HL-60/S4 treated with phorbol 12-myristate 13-acetate at 8.2 ng/mL for 4 days and 3 days (cell line): ENCODE measurements around the gene RNPS1.

Experiments
- in situ Hi-C: fragments of 300-500 bp; cut with MboI; formaldehyde crosslinking; loops from 2 replicates; pipeline ENCODE4 v1.15.0; 2022; ENCODE audit warnings: low sequenced_read_pairs

Gene RNPS1

DNA sequence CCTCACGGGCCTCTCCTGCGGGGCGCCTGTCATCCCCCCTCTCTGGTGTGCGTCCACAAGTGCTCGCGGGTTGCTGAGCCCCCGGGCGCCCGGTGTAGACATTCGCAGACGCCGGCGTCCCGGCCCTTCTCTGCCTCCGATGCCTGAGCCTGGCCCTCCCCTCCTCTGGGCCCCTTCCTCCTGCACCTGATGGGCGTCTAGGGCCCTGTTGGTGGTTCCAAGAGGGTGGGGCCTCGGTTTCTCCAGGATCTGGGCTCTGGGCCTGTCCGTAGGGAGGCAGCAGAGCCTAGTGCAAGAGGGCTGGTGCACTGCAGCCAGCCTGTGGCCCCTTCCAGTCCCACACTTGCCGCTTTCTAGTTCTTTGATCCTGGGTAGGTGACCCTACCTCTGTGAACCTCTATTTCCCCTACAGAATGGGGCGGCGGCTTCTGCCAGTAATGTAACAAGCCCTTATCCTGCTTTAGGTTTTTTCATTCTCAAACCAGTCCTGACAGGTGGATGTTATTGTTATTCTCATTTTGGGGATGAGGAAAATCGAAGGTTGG, 43.9 kb downstream of the RNPS1 start:
- in situ Hi-C loops: no loop called here

DNA sequence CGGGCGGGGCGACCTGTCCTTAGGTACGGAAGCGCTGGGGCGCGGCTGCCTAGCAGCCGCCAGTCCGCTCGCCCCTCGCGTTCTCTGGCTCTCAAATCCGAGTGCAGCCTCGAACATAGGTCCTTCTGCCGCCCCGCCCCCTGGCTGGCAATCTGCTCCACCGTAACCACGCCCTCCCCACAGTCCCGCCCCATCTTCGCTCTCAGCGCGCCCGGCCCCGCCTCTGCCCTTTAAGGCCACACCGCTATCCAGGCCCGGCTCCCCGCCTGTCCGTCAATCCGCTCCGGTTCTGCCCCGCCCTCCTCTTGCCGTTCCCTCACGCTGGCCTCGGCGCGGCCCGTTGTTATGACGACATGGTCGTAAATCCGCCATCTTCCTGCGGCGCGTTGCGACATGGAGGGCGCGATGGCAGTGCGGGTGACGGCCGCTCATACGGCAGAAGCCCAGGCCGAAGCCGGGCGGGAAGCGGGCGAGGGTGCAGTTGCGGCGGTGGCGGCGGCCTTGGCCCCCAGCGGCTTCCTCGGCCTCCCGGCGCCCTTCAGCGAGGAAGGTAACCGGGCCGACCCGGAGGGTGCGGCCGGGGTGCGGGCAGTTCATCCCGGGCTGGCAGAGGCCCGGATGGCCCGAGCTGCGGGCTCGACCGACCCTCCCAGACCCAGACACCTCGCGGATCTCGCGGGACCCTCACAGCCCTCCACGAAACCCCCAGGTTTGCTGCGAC, 44.5 kb downstream of the RNPS1 start, which contains the start of gene E4F1:
Gene E4F1, plus strand, starts transcription at position 371 of the 721 bp plus-strand sequence. Its CDS starts 23 bp downstream, at position 394.
- in situ Hi-C loops: no loop called here

DNA sequence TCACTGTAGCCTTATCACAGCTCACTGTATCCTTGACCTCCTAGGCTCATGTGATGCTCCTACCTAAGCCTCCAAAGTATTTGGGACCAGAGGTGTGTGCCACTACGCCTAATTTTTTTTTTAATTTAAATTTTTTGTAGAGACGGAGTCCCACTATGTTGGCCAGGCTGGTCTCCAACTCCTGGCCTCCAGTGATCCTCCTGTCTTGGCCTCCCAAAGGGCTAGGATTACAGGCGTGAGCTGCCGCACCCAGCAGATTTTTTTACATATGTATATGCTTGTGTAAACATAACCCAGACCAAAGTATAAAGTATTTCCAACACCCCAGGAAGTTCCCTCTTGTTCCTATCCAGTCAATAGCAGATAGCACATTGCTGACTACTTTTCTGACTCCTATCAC, 51.6 kb downstream of the RNPS1 start:
- in situ Hi-C loops: no loop called here

DNA sequence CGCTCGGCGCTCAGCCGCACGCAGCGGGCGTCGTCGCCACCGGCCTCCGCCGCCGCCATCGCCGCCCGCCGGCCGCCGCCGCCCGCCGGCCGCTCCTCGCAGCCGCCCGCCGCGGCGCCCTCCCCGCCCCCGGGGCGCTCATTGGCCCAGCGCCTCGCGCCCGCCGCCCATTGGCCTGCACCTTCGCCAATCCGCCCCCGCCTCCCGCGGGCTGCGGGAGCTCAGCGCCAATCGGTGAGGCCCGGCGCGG, 53.3 kb downstream of the RNPS1 start, which contains the start of gene PGP:
Gene PGP, minus strand, starts transcription at position 122 of the 250 bp plus-strand sequence. Its CDS starts 63 bp downstream, at position 59.
- in situ Hi-C loops: no loop called here

DNA sequence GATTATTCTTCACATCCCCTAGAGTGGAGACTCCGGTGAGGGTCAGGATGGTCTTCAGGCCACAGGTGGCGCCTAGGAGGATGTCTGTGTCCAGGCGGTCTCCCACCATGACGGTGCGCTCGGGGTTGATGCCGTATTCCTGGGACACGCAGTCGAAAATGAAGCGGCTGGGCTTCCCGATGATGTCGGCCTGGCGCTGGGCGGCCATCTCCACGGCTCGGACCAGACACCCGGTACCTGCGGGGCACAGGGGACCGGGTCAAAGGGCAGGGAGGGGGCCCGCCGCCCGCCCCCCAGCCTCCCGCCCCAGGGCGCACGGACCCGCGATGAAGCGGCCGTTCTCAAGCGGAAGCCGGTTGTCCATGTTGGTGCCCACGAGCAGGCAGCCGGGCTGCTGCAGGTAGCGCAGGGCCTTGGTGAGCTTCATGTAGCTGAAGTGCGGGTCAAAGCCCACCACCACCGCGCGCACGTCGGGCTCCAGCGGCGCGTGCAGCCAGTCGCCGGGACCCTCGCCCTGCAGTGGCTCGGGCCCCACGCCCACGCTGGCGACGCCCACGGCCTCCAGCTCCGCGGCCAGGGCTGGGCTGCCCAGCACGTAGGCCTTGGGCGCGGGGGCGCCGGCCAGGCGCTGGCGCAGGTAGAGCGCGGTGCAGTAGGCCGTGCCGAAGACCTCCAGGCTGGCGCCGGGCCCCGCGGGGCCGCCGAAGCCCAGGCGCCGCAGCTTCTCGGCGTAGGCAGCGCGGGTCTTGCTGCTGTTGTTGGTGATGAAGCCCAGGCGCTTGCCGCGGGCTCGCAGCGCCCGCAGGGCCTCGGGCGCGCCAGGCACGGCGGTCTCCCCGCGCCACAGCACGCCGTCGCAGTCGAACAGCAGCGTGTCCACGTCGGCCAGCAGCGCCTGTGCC, 53.9 kb downstream of the RNPS1 start:
- in situ Hi-C loops: no loop called here

DNA sequence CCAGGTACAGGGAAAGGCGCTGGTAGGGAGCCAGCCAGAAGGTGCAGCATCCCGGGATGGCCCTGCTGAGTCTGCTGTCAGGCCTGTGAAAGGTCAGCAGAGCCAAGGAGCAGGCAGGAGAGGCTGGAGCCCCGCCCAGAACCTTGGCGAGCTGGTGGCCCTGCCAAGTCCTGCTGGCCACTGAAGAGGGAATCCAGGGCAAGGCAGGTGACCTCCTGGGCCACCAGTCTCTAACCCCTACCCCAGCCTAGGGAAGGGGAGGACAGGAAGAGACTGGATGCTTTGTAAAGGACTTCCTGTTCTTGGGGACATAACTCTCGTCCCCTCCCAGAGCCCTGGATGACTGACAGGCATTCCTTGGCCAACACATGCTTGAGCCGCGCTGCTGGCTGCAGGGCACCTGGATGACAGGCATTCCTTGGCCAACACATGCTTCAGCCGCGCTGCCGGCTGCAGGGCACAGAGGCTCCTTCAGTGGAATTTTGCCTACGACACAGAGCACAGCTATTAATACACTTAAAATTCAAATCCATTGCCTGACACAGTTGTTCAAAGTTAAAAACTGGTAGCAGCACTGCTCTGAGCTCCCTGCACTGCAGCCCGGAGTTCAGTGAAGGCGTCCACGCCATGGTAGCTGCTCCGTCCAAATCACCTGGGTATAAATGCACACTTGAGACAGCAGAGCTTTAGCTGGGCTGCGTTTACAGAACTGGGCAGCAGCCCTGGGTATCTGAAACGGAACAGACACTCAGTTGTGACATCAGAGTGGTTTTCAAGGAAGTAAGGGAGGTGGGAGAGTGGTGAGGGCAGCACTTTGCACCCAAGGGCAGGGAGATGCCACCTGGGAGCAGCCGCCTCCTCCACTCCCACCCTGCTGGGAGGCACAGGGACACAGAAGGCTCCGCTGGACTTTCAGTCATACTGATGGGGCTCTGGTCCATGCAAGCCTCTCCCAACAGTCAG, 55.3 kb downstream of the RNPS1 start:
- in situ Hi-C loops: no loop called here

DNA sequence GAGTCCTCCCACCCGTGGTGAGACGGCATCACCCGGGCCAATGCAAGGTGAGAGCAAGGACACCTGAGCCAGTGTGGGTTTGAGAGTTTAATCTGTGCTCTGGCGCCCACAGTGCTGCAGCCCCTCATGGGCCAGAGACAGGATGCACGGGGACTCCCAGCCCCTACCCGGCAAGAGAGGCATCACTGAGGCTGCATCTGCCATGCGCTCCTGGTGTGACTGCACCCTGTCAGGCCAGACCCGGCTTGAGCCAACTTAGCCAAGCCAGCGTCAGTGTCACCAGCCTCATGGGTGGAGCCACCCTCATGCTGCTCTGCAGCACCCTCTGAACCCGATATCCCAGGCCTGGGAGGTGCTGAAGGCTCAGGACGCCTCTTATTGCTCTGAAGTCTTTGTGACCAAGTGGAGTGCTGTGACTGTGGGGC, 56.0 kb downstream of the RNPS1 start:
- in situ Hi-C loops: no loop called here

DNA sequence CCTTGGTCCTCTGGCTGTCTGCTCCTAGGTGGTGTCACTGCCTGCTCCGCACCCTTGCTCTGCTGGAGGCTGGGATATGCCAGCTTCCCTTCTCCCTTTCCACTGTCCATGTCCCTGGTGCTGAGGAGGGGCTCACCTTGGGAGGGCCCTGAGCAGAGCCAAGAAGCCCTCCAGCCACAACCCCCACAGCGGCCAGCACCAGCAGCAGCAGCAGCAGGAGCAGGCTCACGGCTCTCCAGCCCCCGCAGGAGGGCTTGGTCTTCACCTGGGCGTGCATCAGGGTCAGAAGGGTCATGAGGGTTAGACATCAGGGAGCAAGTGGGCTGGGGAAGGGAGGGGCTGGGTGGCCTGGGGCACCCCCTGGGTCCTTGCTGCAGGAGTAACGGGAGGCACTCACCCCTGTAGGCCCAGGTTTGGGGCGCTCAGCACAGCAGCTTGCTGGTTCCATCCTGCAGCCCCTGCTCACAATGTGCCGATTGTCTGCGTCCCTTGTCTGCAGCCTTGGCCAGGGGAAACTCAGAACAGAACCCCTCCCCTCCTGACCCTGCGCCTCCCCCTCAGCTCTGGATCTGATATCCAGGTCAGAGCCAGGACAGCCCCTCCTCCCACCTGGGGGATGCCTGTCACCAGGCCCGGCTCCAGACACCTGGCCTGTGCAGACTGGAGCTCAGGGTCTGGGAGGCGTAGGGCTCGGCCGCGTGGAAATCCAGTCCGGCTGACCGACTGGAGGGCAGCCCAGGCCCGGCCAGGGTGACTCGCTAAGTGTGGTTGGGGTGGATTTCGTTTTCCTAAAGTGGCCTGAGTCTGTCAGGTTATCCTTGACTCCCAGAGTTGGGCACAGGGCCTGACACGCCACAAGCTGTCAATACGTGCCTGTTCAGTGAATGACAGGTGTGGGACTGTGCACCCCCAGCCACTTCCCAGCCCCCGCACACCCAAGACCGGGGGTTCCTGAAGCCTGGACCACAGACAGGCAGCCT, 57.2 kb downstream of the RNPS1 start, which contains the start of gene BRICD5:
Gene BRICD5, minus strand, starts transcription at position 478 of the 980 bp plus-strand sequence. Its CDS starts 30 bp downstream, at position 448.
- in situ Hi-C loops: no loop called here

DNA sequence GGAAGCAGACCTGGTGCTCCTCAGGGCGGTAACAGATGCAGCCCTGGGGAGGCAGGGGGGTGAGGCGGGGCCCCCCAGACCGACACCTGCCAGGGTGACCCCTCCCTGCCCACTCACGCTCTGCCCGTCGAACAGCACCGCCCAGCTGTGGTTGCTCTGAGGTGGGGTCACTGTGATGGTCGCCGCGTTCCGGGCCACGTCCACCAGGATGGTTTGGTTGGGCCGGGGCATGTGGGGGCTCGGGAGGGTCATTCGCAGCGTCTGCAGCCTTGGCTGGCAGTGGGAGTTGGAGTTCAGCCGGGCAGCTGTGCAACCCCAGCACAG, 58.0 kb downstream of the RNPS1 start:
- in situ Hi-C loops: no loop called here

DNA sequence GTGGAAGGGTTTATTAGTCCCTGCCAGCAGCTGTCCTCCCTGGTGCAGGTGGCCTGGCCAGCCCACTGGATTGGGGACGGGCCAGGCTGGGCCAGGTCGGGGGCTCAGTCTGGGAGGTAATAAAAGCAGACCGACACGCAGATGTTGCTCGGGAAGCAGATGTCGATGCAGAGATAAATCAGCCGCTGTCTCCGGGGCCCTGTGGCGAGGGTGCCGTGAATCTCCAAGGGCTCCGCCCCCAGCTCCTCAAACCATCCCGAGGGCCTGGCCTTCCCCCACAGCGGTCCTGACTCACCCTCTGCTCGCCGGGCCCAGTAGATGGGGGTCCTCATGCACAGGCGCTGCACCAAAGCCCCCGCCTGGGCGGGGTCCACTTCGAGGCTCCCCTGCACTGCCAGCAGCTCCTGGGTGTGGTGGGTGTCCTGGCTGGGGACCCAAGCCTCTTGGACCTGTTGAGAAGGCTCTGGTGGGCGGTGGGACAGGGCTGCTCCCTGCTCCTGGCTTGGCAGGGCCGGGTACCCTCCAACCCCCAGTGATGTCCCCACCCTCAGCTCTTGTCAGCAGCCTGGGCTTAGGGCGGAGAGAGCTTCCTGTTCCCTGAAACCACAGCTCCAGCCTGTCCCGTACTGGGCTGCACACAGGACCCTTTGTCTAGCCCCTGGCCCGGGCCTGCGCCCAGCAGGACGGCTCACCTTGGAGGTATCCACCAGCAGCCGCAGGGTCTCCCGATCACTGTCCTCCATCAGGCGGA, 58.5 kb downstream of the RNPS1 start:
- in situ Hi-C loops: no loop called here

DNA sequence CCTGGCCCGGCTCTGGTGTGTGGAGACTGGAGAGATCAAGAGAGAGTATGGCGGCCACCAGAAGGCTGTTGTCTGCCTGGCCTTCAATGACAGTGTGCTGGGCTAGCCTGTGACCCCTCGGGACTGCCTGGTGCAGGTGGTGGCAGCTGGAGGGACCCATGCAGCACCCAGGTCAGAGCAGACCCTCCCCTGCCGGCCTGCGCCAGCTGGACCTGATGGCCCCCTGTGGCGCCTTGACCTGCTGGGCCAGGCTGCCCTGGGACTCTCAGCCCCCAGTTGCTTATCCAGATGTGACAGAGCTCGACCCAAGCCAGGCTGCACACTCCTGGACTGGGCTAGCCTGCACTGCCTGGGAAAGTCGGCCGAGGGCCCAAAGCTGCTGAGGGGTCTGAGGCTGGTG, 59.2 kb downstream of the RNPS1 start:
- in situ Hi-C loops: no loop called here

DNA sequence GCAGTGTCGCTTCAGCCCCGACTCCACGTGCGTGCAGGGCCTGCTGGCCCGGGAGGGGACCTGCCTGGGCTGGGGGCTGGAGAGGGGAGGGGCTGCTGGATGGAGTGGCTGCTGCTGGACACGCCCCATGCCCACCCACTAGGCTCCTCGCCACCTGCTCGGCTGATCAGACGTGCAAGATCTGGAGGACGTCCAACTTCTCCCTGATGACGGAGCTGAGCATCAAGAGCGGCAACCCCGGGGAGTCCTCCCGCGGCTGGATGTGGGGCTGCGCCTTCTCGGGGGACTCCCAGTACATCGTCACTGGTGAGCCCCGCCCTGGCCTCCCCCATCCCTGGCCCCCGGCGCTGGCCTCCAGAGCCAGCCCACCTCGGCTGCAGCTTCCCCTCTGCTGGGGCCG, 59.6 kb downstream of the RNPS1 start:
- in situ Hi-C loops: no loop called here

DNA sequence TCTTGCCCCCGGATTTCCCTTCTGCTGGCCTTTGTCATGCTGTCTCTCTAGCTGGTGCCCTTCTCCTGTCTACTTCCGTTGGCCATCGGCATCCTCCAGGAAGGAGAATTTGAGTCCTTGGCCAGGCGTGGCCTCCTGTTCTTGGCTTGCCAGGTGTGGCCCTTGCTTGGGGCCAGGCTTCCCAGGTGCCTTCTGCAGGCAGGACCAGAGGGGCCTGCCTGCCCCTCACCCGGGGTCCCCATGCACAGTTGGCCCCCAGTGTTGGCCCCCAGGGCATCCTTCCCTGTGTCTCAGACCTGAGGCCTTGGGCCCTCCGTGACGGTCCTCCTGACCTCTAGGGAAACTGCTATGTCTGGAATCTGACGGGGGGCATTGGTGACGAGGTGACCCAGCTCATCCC, 60.1 kb downstream of the RNPS1 start:
- in situ Hi-C loops: no loop called here

DNA sequence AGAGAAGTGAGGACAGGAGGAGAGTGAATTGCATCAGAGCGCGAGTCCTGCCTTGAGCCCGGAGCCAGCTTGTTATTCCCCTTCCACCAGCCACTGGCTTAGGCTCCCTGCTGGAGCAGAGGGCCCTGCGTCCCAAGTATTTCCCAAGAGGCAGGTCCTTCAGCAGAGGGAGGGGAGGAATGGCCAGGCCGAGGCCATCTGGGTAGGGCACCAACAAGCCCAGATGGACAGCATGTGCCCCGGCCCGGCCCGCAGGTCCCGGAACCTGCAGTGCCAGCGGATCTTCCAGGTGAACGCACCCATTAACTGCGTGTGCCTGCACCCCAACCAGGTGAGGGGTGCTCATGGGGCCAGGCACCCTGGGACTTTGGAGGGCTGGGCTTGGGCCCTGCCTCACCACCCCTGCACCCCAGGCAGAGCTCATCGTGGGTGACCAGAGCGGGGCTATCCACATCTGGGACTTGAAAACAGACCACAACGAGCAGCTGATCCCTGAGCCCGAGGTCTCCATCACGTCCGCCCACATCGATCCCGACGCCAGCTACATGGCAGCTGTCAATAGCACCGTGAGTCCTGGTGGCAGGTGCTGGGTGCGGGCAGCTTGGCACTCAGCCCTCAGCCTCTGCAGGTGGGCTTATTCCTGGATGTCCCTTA, 61.0 kb downstream of the RNPS1 start:
- in situ Hi-C loops: no loop called here

DNA sequence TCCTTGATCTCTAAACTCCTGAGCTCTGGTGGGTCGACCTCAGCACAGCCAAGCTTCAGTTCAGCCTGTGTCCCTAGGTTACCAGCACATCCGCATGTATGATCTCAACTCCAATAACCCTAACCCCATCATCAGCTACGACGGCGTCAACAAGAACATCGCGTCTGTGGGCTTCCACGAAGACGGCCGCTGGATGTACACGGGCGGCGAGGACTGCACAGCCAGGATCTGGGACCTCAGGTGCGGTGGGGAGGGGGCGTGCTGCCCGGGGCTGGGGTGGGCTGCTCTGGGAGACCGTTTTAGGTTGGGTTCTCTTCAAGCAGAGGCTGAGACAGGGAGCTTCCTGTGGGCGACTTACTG, 61.5 kb downstream of the RNPS1 start:
- in situ Hi-C loops: no loop called here

DNA sequence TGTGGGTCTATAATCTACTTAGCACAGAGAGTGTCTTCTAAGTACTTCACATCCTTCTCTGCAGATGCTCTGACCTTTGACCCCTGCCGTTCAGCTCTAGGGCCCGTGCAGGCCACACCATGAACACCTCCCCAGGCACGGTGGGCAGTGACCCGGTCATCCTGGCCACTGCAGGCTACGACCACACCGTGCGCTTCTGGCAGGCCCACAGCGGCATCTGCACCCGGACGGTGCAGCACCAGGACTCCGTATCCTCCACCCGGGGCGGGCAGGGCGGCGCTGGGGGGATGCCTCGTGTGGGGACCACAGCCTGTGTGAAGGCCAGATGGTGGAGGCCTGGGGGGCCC, 62.0 kb downstream of the RNPS1 start:
- in situ Hi-C loops: no loop called here

DNA sequence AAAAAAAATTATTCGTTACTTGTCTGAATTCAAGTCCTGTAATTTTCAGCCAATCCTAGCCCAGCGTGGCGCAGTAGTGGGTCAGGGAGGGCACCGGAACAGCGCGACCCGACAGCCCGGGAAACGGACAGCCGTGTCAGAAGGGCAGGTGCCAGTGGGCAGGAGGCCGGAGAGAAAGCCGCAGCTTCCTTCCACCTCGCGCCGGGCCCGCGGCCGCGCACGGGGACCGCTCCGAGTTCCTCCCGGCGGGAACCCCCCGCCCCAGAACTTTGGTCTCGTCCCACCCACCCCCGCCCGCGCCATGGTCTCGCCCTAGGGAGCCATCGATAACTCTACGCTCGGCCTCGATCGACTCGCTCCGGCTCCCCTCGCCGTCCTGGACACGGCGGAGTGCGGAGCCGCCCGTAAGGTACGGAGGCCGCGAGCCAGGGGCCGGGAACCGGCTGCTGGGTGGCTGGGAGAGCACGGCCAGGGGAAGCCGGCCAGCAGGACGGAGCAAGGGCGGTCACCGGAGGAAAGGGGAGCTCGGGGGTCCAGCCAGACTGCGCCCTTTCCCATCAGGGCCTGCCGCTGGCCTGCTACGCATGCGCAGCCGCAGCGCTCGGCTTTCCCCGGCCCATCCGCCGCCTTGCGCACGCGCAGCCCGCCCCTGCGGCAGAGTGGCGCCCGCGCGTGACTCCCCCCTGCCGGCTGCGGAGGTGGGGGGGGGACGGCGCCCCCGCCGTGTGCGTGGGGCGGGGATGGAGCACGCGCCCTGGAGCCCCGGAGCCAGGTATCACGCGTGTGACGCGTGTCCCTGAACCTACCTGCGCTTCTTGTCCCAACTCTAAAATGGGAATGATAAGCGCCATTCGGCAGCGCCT, 62.6 kb downstream of the RNPS1 start, which contains the start of gene MLST8:
Gene MLST8, plus strand, starts transcription at position 351 of the 863 bp plus-strand sequence. CDS start 632 bp downstream, outside the sequence.
- in situ Hi-C loops: no loop called here
